GM21529 (cell line): ENCODE measurements around the gene RCOR3.
A peak's percentile ranks its signal among the peaks of the same experiment; 100 is the strongest.

ENCODE experiments used
- ATAC-seq: cut with Tn5 transposase; IDR thresholded peaks from one replicate; pipeline ENCODE4 v1.9.1; 2021; ENCODE audit not compliant: unreplicated experiment

The RCOR3 gene

DNA sequence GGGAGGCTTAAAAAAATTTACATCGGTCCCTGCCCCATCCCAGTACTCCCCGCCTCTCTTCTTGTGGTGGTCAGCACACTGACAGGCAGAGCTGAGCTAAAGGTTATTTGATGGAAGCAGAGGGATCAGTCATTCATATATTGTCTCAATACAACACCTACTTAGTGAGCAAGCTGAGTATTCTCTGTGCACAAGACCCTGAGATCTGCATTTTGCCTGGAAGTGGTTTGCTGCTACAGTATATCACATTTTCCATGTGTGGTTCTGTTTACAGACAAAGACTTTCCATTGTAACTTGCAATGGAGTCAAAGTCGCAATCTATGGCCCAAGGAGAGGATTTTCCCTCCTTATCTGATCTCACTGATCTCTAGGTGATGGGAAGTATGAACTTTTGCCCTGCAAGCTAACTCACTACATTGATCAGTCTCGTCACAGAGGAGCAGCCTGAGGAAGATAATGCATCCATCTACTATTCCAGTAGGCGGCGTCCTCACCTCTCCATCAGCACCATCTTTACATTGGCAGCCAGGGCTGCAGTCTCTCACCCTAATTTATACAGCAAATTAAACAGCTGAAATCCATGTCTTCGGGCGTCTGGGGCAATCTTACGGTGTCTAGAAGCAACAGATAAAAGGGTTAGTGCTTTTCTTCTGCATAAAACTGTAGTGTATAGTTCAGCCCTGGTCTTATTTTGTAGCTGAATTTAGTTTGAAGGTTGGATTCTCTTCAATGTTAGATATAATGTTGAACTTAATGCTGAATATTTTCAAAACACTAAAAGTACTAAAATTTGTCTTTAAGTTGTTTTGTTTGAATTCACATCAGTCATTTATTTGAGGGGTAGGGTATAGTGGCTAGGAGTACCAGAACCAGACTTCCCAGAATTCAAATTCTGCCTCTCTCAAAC lies 64.2 kb downstream of the RCOR3 start:
- peak; percentile 49 for ATAC-seq

DNA sequence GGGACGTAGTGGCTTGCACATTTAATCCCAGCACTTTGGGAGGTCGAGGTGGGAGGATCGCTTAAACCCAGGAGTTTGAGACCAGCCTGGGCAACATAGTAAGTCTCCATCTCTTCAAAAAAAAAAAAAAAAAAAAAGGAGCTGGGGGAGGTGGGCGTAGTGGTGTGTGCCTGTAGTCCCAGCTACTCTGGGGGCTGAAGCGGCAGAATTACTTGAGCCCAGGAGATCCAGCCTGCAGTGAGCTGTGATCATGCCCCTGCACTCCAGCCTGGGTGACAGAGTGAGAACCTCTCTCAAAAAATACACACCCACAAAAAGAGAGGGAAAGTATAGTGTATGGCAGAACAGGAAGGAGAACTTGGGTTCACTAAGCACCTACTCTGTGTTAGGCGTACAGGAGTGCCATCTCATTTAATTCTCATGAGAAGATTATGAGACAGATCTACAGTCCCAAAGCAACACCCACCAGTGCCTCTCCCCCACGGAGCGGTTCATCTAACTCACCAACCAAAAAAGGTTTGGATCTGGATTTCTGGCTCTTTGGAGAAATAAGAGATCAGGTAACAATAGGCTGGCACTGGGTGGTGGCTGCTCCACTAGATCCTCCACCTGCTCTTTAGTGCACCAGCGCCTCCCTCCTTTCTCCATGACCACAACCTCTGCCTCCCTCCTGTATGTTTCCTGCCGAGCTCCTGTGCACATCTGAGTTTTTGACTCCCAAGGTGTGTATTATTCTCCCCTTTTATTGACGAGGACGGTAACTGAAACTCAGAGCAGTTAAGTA lies 66.0 kb downstream of the RCOR3 start:
- no peak for ATAC-seq

DNA sequence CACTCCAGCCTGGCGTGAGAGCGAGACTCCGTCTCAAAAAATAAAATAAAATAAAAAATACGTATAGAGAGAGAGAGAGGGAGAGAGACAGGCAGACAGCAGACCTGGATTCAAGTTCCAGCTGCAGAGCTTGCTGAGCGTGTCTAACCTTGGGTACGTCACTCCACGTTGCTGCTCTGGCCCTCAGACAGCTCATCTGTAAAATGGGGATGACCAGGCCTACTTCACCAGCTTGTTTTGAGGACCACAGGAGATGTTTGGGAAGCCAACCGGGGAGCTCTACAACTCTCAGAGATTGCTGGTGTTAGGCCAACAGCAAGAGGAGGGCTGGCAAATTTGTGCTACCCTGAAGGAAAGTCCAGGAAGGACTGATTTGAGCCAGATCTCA lies 67.0 kb downstream of the RCOR3 start:
- ATAC-seq, result no peak

DNA sequence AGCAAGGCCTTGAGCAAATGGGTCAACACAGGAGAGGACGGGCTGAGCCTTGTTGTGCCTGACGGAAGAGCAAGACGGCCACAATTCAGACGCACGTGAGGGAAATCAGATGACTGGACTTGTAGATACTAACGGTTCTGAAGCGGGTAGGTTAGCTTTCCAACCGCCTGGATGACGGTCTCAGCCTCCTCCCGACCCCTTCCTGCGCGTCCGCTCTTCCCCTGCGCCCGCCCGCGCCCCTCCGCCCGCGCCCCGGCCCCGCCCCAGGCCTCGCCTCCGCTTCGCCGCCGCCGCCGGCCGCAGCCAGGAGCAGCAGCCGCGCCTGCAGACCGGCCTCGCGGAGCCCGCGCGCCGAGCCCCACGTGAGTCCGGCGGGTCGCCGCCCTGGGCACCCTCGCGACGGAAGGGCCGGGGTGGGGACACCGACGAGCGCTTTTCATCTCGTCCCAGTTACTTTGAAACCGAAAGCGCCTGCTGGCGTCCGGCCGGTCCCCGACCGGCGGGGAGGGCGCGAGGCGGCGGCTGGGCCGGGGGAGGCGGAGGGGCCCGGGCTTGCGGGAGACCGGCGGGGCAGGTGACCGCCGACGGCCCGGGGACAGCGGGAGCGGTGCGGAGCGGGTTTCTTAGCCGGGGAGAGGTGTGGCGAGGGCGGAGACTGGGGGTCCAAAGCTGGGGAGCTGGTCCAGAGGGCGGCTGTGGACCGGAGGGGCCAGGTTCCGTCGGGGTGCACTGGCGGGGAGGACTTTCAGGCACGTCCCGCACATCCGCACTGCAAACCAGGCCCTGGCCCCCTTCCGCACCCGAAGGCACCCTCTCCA lies 67.6 kb downstream of the RCOR3 start, which contains the start of gene TRAF5:
Gene TRAF5 (plus strand): TSS at position 306 of the 818 bp plus-strand sequence. CDS start 26,407 bp downstream, outside the sequence.
- peak; percentile 25 for ATAC-seq

DNA sequence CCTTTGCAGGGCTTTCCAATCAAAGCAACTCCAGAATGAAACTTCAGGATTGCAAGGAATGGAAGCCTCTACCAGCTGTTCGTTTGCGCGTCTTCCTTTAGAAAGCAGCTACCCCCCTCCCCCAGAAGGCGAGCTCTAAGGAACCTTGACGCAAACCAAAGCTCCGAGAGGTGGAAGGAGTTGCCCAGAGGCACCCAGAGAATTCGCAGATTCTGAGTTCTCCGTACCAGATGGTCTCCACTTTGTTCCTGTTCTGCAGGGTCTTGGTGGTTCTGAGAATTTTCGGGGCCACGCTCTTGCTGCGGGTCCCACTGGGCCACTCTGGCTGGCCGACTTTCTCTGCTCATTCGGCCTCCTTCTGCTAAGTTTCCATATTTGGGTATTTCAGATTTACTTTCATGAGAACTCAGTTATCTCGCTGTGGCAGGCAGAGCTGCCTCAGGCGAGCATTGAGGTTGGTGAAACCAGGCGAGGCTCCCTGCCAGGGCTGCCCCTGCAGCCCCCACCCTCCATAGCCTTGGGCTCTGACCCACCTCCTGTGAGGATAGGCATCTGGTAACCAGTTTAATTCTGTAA lies 68.3 kb downstream of the RCOR3 start:
- ATAC-seq, result peak; percentile 32

DNA sequence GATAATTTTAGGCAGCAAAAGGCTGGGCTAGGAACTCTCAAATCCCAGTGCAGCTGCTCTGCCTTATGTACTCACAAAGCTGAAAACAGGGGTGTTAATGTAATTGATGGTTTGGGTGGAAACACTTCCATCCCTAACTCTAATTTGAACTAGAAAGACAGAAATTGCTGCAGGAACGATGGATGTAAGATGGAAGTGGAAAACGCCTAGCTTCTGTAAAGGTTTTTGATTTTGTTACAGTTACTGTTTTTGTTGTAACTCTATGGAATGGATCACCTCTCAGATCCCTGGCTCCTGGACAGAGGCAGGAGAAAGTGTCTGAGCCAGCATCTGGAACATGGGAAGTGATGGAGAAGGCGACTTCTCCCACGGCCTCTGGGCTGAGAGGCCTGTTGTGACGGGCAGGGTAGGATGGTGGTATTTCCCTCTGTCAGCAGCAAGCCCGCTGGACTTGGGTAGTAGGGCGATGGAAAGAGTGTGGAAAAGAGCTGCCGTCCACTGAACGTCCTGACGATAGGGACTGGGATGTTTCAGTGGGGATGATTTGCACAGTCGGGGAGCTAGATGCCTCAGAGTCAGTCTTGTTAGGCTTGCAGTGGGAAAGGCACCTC lies 69.0 kb downstream of the RCOR3 start:
- ATAC-seq, result no peak

DNA sequence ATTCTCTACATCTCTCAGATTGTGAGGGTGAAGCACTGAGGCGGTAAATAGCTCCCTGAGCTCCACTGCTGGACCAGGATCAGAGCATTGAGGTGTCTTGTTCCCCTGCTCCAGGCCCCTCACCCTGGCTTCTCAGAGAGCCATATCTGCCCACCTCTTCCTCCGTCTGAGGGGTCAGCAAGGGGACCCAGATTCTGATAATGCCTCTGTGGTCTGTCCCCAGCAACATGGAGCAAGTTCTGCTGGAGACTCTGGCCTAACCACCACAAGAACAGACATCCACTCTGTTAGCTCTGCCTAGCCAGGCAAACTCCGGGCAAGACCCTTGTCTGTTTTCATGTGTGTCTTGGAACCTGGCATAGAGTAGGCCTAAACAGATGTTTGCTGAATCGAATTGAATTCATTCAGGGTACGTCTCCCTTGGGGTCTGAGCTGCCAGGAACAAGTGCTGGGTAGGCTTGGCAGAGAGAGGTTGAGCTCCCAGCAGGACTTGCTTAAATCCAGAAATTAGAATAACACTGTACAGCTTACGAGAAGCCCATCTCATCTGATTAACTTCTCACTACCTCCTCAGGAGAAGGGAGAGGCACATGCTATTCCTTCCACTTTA lies 69.8 kb downstream of the RCOR3 start:
- ATAC-seq, result no peak

DNA sequence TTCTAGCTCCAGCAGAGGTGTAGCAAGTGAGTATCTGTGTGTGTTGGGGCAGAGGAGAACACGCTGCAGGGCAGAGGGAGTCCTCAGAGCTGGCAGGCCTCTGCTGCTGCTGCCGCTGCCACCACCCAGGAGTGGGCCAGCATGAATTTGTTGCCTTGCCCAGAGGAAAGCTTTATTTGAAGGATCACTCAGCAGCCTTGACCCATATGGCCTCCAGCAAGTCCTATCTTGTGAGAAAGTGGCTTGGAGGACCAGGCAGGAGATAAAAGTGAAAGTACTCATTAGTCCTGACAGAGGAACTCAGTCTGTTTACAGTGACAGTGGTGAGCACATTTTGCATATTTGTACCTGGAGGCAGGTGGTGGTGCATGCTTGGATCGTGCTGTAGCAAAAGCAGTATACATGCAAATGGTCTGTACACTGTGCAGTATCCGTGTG lies 70.6 kb downstream of the RCOR3 start:
- peak; percentile 52 for ATAC-seq

DNA sequence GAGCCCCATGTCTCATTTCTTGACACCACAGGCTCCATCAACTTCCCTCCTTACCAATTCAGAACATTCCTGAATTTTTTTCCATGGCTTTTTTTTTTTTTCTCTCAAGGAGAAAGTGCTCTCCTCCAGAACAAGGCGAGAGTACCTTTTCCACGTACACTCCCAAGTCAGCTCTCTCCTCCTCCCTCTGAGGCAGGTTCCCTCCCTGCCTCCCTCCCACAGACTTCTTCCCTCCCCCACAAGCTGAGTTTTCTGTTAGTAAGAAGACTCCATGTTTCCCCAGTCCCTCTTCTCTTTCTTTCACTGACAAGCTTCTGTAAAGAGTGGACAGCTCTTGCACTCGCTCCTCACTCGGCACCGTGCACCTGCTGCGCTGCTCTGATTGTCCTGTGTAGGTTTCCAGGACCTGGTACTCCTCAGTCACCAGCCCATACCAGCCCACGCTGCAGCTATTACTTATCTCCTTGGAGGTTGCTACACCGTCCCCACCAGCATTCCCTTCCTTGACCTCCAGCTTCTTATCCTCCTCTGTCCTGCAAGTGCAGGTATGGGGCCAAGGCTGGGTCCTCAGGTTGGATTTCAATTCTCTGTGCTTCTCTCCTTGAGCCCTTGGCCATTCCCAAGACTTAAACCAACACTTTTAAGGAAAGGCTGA lies 71.2 kb downstream of the RCOR3 start:
- no peak for ATAC-seq

DNA sequence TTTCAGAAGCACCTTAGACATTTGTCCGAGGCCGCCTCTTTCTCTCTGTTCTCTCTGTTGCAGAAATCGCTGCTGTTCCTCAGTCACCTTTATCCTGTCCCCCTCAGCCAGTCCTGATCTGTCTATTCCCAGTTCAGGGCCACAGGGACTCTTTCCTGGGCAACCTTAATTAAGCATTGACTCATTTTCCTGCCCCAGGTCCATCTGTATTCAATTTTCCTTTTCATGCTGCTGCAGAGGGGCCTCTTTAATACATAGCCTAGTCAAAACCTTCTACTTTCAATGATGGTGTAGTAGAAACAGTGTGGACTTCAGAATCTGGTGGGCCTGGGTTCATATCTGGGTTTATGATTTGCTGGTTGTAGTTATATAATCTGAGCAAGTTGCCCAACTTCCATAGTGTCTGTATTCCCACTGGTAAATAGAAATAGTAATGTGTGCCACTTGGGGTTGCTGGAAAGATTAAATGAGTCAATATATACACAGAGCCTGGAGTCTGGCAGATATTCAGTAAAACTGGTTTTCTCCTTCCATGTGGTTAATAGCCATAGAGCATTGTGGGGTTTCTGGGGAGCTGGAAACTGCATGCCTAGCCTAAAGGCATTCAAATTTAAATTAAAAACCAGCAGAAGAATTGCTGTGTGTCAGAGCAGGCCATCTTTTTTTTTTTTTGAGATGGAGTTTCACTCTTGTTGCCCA lies 72.0 kb downstream of the RCOR3 start:
- no peak for ATAC-seq

DNA sequence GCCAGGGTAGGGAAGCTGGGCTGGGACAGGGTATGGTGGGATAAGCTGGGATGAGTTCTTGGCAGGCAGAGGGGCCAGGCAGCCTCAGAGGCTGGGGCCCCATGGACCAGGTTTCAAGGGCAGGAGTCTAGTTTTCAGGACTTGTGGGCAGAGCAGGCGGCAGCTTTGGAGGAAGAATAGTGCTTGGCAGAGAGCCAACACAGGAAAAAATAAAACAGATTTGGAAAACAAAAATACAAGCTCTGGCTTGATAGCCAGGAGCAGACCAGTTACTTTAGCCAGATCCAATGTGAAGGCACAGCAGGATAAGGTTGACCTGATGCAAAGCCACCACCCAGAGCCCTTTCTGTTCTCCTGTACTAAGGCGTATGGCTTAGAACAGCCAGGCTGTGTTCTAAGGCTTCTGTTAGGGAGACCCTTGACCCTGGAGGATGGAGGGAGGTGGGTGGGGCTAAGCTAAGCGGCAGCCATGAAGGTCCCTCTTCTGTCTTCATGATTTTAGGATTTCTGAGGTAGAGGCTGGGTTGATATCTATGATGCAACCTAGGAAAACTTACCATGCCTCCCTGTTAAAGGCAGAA lies 73.0 kb downstream of the RCOR3 start:
- no peak for ATAC-seq

DNA sequence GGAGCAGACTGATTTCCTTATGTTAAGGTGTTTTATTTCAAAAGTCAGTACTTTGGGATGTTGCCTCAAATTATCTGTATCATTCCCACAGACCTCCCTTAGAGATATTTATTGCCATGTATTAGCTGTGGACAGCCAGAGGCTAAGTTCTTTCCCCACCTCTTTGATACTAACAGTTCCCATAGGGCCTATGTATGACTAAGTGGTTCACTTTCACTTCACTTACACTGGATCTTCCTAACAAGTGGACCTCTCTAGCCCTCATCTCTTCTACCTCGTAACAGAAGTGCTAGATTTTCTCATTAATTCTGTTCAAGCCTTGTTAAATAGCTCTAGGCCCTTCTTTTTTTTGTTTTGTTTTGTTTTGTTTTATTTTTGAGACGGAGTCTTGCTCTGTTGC lies 73.7 kb downstream of the RCOR3 start:
- no peak for ATAC-seq

DNA sequence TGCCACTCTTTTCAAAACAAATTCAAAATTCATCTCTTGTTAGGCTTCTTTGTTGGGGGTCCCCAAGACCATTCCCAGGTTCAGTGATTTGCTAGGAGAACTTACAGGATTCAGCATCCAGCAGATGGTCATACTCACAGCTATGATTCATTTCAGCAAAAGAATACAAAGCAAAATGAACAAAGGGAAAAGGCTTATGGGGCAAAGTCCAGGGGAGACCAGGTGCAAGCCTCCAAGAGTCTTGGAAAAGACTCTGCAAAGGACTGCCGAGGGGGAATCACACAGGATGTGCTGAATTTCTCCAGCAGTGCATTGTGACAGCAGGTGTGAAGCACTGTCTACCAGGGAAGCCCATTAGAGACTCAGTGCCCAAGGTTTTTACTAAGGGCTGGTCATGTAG lies 74.7 kb downstream of the RCOR3 start:
- no peak for ATAC-seq

DNA sequence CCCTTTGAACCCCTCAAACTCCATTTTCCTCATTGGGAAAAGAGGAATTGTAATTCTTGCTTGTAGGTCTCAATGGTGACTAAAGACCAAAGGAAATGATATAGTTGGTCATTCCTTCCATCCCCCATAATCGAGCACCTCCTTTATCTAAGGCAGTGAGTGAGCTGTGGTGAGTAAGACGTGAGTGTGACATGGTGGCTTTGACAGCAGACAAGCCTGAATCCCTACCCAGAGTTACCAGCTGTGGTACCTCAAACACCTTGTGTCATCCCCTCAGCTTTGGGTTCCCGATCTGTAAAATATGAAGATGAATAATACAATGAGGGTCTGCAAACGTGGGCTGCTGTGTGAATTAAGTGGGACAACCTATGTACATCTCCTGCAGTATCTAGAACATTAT lies 75.8 kb downstream of the RCOR3 start:
- no peak for ATAC-seq

DNA sequence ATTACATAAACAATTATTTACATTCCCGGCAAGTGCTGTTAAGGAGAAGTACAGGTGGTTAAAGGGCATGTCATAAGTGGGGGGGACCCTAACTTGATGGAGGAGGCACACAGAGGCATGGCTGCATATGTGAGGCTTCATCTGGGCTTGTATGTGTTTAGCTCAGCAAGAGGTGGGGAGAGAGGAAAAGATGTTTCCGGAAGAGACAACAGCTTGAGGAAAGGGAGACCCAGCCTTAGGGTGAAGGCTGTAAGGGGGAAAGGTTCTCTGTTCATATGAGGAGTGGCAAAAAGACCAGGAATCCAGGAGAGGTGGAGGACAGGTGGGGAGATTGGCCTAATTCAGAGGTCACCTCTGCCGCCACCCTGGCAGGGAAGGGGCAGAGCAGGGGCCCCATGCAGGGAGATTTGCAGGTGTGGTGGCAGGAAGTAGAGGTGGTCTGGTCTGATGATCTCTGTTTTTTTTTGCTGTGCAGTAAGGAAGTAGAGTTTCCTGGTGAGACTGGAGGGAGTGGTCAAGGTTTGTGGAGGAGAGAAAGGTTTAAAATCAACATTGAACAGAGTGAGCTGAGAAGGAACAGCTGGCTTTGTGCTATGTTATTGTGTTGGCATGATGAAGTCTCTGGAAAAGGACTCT lies 76.5 kb downstream of the RCOR3 start:
- peak; percentile 88 for ATAC-seq

DNA sequence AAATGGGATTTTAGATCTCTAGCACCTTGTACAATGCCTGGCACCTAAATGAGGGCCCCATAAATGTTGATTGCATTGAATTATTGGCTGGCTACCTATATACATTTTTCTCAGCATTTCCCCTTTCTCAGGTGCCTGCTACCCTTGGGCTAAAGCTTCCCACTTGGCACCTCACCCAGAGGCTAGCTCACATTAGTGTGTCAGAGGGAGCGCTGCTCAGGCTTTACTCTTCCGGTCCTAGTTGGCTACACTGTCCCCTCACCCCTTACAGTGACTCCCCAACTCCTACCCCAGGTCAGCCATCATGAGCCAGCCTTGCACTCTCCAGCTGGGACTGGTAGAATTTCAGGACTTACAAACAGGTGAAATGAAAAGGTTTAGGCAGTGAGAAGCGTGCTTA lies 77.0 kb downstream of the RCOR3 start:
- ATAC-seq, result peak; percentile 24

DNA sequence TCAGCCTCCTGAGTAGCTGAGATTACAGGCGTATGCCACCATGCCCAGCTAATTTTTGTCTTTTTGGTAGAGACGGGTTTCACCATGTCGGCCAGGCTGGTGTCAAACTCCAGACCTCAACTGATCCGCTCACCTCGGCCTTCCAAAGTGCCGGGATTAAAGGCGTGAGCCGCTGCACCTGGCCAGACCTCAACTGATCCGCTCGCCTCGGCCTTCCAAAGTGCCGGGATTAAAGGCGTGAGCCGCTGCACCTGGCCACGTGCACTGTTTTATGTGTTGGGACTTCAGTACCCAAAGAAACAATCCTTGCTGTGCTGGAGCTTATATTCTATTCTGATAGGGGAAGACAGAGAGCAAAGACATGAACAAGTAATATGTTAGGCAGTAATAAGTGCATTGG lies 77.6 kb downstream of the RCOR3 start:
- ATAC-seq, result no peak
